HG03108 (cell line): ENCODE data around the gene MAX.
"Not testable (repeated sequence)": the region's sequence is repeated elsewhere in the genome, so short reads cannot be mapped to it uniquely, and the experiment has no call there.

Source experiments
- ATAC-seq: cut with Tn5 transposase; IDR thresholded peaks from one replicate; pipeline ENCODE4 v1.9.1; 2021; ENCODE audit warnings: moderate library complexity; ENCODE audit not compliant: unreplicated experiment

The MAX gene

GRCh38 chr14:65106316-65106715 is 4.0 kb upstream of the MAX start:
- ATAC-seq, result no peak

GRCh38 chr14:65104791-65105190 is 2.5 kb upstream of the MAX start:
- ATAC-seq, result no peak

- ATAC-seq, result no peak
Measured at GRCh38 chr14:65103150-65103760, 938 bp upstream of the MAX start.

- peak; percentile 13 for ATAC-seq
Measured at GRCh38 chr14:65101631-65102440, 481 bp downstream of the MAX start.

- no peak for ATAC-seq
Measured at GRCh38 chr14:65100922-65101541, 1.3 kb downstream of the MAX start.

- ATAC-seq, result no peak
Measured at GRCh38 chr14:65098586-65098985, 3.7 kb downstream of the MAX start.

- ATAC-seq, result no peak
Measured at GRCh38 chr14:65096323-65097089, 5.8 kb downstream of the MAX start.

GRCh38 chr14:65095633-65096205 is 6.6 kb downstream of the MAX start:
- ATAC-seq, result no peak

- ATAC-seq, result no peak
Measured at GRCh38 chr14:65092349-65092748, 10.0 kb downstream of the MAX start.

GRCh38 chr14:65087835-65088234 is 14.5 kb downstream of the MAX start:
- not testable (repeated sequence) for ATAC-seq

- ATAC-seq, result not testable (repeated sequence)
Measured at GRCh38 chr14:65086686-65087085, 15.6 kb downstream of the MAX start.

GRCh38 chr14:65084554-65085505 is 17.5 kb downstream of the MAX start:
- no peak for ATAC-seq

- ATAC-seq, result no peak
Measured at GRCh38 chr14:65082930-65083329, 19.4 kb downstream of the MAX start.

- ATAC-seq, result no peak
Measured at GRCh38 chr14:65080960-65081747, 21.2 kb downstream of the MAX start.

GRCh38 chr14:65079768-65080167 is 22.5 kb downstream of the MAX start:
- no peak for ATAC-seq

GRCh38 chr14:65079201-65079600 is 23.1 kb downstream of the MAX start:
- ATAC-seq, result no peak

- ATAC-seq, result no peak
Measured at GRCh38 chr14:65077318-65077717, 25.0 kb downstream of the MAX start.

GRCh38 chr14:65075628-65076325 is 26.5 kb downstream of the MAX start:
- ATAC-seq, result no peak
